ENCODE measurements around the gene HOXC6. TPM values are rescaled to one million over a fixed set of nuclear protein-coding genes. Genes with fewer than 3 reads are reported as not detected.

The HOXC6 gene
- total and polyA plus RNA-seq, 9 of the 15 experiments (the other 6 are each of a cell fraction or from before 2014, with no cell fraction given), result 0.06 to 4.0 (median 1.4) TPM

DNA sequence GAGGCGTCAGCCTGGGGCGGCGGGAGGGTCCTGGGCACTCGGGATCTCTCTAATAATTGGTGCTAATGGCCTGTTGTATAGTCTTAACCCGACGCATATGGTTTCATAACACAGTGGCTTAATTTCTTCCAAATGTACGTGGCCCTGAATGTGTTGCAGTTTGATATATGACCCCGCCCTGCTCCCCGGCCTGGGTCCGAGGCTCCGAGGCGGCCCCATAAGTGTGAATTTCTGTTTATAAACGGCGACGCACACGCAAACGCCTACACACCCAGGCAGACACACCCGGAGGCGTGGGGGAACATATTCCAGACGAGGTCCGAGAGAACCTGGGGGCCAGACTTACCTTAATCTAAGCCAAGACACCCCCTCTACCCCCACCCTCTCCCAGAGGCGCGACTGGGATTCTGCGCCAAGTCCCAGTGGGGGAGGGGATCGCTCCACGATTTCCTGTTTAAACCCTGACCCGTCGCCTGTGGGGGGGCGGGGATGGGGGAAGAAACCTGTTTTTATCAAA, 9.7 kb upstream of the HOXC6 start:
- POLR2A ChIA-PET, result interaction anchor here (1.8 kb wide), 1 partner anchor 10 kb away, joined by 8 read pairs; the partner anchor contains the start of gene HOXC8
- Histone ChIP-seq H3K36me3 (ENCODE audit: control insufficient read depth, insufficient read depth, low read length) (no peaks in the 10 kb centered on the region), H3K79me2 (ENCODE audit: control insufficient read depth, insufficient read depth, low read length) (peaks cover 3% of the 10 kb centered on the region; the same call in 2 of the 3 replicates), H3K4me1 (replicated peaks in 1 of 2; ENCODE audit: control insufficient read depth in 2 of 2, insufficient read depth in 2 of 2, low read length in 2 of 2) (peaks cover 10 to 49% of the 10 kb centered on the region in 2 experiments), H3K9me1 (ENCODE audit: control insufficient read depth, insufficient read depth, low read length) (no peaks in the 10 kb centered on the region), H2AFZ (ENCODE audit: low read depth, low read length) (peak overlapping the region; percentile 97), H3K4me2 (ENCODE audit: insufficient read depth, low read length) (peak overlapping the region; percentile 91), H3K27me3 (ENCODE audit: control insufficient read depth in 2 of 2, insufficient read depth in 2 of 2, low read length in 2 of 2) (no peaks in the 10 kb centered on the region), H3K27ac (ENCODE audit: extremely low read depth, low read depth, low read length) (peak overlapping the region; percentile 86), H3K4me3 (peak overlapping the region; percentile 60), H3K9me3 (replicated peaks; ENCODE audit: control insufficient read depth, insufficient read depth, low read depth, low read length) (no peaks in the 10 kb centered on the region), H4K20me1 (replicated peaks; ENCODE audit: control insufficient read depth, insufficient read depth, low read length) (no peaks in the 10 kb centered on the region), H3K9ac (ENCODE audit: insufficient read depth in 1 of 2, low read depth in 2 of 2, low read length in 2 of 2) (peak overlapping the region; percentile 82 to 98)
- intact Hi-C loops (cut with micrococcal nuclease), result loop anchor here (10.0 kb wide), 1 partner anchor 276 kb away; no protein-coding TSS in a partner anchor
- DNase-seq (ENCODE audit: extremely low read depth in 1 of 4, low spot score in 3 of 4), result peak; percentile 74 to 77 (median 76)
- CTCF ChIA-PET (ENCODE audit: low intra/inter-chr PET ratio), result interaction anchor here (1.0 kb wide), 1 partner anchor 13 kb away, joined by 3 read pairs; no protein-coding TSS in a partner anchor
- ATAC-seq, result peak; percentile 18
- in situ Hi-C loops (cut with MboI), result no loop called here
- WGBS (ENCODE audit: insufficient coverage, low coverage, missing lambda C conversion rate), result 2% methylated on average over 22 of the region's 29 CpGs
- FAIRE-seq, result peak; percentile 52
- BruUV-seq (replicated peaks), result TSS peak; percentile 92
- TF ChIP-seq CREB1 (IDR thresholded peaks at IDR 0.05) (0 out of 2 replicates have a peak, but pooled peaks have one; percentile 11), CREB1 (CRISPR knock-in tag; IDR thresholded peaks at IDR 0.05) (no peak), ZFP1 (CRISPR knock-in tag; IDR thresholded peaks at IDR 0.05) (no peak), ETV1 (tag; conservative IDR thresholded peaks at IDR 0.05; ENCODE audit: low read depth) (0 out of 2 replicates have a peak, but pooled peaks have one; percentile 26), PHF21A (IDR thresholded peaks at IDR 0.05; ENCODE audit: borderline replicate concordance, low read depth) (no peak), CXXC5 (CRISPR knock-in tag; IDR thresholded peaks at IDR 0.05) (peak; percentile 26; the same call in 1 of the 2 replicates), ZNF589 (CRISPR knock-in tag; IDR thresholded peaks at IDR 0.05; ENCODE audit: low read depth) (peak; percentile 62; the same call in 1 of the 2 replicates)
- TF ChIP-seq, protein P1, sequence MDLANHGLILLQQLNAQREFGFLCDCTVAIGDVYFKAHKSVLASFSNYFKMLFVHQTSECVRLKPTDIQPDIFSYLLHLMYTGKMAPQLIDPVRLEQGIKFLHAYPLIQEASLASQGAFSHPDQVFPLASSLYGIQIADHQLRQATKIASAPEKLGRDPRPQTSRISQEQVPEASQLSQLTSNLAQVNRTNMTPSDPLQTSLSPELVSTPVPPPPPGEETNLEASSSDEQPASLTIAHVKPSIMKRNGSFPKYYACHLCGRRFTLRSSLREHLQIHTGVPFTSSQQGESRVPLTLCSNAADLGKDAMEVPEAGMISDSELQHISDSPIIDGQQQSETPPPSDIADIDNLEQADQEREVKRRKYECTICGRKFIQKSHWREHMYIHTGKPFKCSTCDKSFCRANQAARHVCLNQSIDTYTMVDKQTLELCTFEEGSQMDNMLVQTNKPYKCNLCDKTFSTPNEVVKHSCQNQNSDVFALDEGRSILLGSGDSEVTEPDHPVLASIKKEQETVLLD (IDR thresholded peaks at IDR 0.05), result no peak
- TF ChIP-seq, protein P2, sequence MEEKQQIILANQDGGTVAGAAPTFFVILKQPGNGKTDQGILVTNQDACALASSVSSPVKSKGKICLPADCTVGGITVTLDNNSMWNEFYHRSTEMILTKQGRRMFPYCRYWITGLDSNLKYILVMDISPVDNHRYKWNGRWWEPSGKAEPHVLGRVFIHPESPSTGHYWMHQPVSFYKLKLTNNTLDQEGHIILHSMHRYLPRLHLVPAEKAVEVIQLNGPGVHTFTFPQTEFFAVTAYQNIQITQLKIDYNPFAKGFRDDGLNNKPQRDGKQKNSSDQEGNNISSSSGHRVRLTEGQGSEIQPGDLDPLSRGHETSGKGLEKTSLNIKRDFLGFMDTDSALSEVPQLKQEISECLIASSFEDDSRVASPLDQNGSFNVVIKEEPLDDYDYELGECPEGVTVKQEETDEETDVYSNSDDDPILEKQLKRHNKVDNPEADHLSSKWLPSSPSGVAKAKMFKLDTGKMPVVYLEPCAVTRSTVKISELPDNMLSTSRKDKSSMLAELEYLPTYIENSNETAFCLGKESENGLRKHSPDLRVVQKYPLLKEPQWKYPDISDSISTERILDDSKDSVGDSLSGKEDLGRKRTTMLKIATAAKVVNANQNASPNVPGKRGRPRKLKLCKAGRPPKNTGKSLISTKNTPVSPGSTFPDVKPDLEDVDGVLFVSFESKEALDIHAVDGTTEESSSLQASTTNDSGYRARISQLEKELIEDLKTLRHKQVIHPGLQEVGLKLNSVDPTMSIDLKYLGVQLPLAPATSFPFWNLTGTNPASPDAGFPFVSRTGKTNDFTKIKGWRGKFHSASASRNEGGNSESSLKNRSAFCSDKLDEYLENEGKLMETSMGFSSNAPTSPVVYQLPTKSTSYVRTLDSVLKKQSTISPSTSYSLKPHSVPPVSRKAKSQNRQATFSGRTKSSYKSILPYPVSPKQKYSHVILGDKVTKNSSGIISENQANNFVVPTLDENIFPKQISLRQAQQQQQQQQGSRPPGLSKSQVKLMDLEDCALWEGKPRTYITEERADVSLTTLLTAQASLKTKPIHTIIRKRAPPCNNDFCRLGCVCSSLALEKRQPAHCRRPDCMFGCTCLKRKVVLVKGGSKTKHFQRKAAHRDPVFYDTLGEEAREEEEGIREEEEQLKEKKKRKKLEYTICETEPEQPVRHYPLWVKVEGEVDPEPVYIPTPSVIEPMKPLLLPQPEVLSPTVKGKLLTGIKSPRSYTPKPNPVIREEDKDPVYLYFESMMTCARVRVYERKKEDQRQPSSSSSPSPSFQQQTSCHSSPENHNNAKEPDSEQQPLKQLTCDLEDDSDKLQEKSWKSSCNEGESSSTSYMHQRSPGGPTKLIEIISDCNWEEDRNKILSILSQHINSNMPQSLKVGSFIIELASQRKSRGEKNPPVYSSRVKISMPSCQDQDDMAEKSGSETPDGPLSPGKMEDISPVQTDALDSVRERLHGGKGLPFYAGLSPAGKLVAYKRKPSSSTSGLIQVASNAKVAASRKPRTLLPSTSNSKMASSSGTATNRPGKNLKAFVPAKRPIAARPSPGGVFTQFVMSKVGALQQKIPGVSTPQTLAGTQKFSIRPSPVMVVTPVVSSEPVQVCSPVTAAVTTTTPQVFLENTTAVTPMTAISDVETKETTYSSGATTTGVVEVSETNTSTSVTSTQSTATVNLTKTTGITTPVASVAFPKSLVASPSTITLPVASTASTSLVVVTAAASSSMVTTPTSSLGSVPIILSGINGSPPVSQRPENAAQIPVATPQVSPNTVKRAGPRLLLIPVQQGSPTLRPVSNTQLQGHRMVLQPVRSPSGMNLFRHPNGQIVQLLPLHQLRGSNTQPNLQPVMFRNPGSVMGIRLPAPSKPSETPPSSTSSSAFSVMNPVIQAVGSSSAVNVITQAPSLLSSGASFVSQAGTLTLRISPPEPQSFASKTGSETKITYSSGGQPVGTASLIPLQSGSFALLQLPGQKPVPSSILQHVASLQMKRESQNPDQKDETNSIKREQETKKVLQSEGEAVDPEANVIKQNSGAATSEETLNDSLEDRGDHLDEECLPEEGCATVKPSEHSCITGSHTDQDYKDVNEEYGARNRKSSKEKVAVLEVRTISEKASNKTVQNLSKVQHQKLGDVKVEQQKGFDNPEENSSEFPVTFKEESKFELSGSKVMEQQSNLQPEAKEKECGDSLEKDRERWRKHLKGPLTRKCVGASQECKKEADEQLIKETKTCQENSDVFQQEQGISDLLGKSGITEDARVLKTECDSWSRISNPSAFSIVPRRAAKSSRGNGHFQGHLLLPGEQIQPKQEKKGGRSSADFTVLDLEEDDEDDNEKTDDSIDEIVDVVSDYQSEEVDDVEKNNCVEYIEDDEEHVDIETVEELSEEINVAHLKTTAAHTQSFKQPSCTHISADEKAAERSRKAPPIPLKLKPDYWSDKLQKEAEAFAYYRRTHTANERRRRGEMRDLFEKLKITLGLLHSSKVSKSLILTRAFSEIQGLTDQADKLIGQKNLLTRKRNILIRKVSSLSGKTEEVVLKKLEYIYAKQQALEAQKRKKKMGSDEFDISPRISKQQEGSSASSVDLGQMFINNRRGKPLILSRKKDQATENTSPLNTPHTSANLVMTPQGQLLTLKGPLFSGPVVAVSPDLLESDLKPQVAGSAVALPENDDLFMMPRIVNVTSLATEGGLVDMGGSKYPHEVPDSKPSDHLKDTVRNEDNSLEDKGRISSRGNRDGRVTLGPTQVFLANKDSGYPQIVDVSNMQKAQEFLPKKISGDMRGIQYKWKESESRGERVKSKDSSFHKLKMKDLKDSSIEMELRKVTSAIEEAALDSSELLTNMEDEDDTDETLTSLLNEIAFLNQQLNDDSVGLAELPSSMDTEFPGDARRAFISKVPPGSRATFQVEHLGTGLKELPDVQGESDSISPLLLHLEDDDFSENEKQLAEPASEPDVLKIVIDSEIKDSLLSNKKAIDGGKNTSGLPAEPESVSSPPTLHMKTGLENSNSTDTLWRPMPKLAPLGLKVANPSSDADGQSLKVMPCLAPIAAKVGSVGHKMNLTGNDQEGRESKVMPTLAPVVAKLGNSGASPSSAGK (IDR thresholded peaks at IDR 0.05), result peak; percentile 61
